ENCODE data around the gene TPSD1.

The TPSD1 gene

DNA sequence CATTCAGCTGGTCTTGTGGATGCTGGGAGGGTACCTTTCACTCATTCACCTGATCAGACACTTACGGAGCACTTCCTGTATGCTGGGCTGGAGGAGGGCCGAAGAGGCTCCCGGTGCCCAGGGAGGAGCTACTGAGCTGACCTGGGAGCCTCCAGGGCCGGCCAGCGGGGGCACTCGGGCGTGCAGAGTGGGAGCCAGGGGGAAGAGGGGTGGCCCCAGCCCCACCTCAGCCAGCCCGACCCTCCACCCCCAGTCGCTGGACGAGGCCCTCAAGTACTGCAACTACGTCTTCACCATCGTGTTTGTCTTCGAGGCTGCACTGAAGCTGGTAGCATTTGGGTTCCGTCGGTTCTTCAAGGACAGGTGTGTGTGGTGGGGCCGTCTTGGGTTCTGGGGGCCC, 41.1 kb upstream of the TPSD1 start:
- Histone ChIP-seq H3K4me3 (replicated peaks; ENCODE audit: insufficient read depth, low read length) (no peak overlapping the region), H3K27ac (replicated peaks) (no peak overlapping the region), H3K27me3 (ENCODE audit: insufficient read depth, poor library complexity, severe bottlenecking) (no peaks in the 10 kb centered on the region)
- no peak for DNase-seq (ENCODE audit: low read depth in 1 of 2, low spot score in 1 of 2)
- TF ChIP-seq, protein P1, sequence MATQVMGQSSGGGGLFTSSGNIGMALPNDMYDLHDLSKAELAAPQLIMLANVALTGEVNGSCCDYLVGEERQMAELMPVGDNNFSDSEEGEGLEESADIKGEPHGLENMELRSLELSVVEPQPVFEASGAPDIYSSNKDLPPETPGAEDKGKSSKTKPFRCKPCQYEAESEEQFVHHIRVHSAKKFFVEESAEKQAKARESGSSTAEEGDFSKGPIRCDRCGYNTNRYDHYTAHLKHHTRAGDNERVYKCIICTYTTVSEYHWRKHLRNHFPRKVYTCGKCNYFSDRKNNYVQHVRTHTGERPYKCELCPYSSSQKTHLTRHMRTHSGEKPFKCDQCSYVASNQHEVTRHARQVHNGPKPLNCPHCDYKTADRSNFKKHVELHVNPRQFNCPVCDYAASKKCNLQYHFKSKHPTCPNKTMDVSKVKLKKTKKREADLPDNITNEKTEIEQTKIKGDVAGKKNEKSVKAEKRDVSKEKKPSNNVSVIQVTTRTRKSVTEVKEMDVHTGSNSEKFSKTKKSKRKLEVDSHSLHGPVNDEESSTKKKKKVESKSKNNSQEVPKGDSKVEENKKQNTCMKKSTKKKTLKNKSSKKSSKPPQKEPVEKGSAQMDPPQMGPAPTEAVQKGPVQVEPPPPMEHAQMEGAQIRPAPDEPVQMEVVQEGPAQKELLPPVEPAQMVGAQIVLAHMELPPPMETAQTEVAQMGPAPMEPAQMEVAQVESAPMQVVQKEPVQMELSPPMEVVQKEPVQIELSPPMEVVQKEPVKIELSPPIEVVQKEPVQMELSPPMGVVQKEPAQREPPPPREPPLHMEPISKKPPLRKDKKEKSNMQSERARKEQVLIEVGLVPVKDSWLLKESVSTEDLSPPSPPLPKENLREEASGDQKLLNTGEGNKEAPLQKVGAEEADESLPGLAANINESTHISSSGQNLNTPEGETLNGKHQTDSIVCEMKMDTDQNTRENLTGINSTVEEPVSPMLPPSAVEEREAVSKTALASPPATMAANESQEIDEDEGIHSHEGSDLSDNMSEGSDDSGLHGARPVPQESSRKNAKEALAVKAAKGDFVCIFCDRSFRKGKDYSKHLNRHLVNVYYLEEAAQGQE (IDR thresholded peaks at IDR 0.05; ENCODE audit: insufficient replicate concordance, low read depth) = no peak
- TF ChIP-seq, protein P2, sequence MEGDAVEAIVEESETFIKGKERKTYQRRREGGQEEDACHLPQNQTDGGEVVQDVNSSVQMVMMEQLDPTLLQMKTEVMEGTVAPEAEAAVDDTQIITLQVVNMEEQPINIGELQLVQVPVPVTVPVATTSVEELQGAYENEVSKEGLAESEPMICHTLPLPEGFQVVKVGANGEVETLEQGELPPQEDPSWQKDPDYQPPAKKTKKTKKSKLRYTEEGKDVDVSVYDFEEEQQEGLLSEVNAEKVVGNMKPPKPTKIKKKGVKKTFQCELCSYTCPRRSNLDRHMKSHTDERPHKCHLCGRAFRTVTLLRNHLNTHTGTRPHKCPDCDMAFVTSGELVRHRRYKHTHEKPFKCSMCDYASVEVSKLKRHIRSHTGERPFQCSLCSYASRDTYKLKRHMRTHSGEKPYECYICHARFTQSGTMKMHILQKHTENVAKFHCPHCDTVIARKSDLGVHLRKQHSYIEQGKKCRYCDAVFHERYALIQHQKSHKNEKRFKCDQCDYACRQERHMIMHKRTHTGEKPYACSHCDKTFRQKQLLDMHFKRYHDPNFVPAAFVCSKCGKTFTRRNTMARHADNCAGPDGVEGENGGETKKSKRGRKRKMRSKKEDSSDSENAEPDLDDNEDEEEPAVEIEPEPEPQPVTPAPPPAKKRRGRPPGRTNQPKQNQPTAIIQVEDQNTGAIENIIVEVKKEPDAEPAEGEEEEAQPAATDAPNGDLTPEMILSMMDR (IDR thresholded peaks at IDR 0.05; ENCODE audit: insufficient read depth, low read length) = no peak
- TF ChIP-seq SPI1 (IDR thresholded peaks at IDR 0.05; ENCODE audit: borderline replicate concordance, low read depth) = no peak
- TF ChIP-seq GABPA (IDR thresholded peaks at IDR 0.05; ENCODE audit: low read depth) = no peak
- no peak for TF ChIP-seq POLR2AphosphoS5 (IDR thresholded peaks at IDR 0.05; ENCODE audit: low read depth)

DNA sequence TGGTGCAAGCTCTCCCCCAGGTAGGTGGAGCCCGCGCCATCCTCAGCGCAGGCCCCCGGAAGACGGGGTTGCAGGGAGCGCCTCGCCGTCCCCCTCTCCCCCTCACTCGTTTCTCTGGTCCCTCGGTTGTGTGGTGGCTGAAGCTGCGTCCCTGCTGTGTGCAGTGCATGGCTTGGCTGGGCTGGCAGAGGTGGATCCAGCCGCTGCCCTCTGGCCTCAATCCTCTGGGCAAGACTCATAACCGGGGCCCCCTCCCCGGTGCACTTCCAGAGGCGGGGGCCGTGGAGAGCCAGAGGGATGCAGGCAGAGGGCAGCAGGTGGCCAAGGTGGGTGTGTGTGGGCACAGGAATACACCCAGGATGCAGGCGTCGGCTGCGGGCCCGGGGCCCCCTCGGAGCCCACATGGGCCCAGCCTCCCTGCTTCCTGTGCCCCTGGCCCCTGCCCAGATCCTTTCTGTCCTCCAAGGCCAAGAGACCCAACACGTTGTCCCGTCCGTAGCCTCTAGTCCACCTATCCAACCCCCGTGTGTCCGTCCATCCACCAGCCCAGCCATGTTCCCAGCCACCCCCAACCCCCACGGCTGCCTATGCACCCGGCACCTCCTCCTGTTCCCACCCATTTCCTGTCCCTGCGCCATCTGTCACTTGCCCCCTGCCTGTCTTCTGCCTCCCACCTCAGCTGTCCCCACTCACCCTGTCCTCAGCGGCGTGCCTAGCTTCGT, 40.1 kb upstream of the TPSD1 start:
- no peak overlapping the region for H3K4me3 ChIP-seq (replicated peaks; ENCODE audit: insufficient read depth, low read length)
- TF ChIP-seq, protein P1 (IDR thresholded peaks at IDR 0.05; ENCODE audit: insufficient replicate concordance, low read depth) = no peak
- TF ChIP-seq, protein P2 (IDR thresholded peaks at IDR 0.05; ENCODE audit: insufficient read depth, low read length) = no peak
- TF ChIP-seq SPI1 (IDR thresholded peaks at IDR 0.05; ENCODE audit: borderline replicate concordance, low read depth) (no peak), GABPA (IDR thresholded peaks at IDR 0.05; ENCODE audit: low read depth) (no peak), POLR2AphosphoS5 (IDR thresholded peaks at IDR 0.05; ENCODE audit: low read depth) (no peak)
- DNase-seq (ENCODE audit: low read depth in 1 of 2, low spot score in 1 of 2) = no peak
- H3K27me3 ChIP-seq (ENCODE audit: insufficient read depth, poor library complexity, severe bottlenecking) = no peaks in the 10 kb centered on the region
- H3K27ac ChIP-seq (replicated peaks) = no peak overlapping the region

DNA sequence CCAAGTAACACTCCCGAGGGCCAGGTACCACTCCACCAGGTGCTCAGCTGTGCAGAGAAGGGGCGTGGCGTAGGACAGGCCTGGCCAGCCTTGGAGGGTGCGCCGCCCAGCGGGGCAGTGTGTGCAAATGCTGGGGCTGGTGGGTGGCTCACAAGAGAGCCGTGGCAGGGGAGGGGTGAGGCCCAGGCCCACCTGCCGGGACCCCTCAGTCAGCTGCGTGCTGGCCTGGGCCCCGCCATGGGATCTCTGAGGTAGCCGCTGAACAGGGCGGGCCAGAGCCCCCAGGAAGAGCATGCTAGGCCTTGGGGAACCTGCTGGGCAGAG, 39.6 kb upstream of the TPSD1 start:
- no peak for DNase-seq (ENCODE audit: low read depth in 1 of 2, low spot score in 1 of 2)

DNA sequence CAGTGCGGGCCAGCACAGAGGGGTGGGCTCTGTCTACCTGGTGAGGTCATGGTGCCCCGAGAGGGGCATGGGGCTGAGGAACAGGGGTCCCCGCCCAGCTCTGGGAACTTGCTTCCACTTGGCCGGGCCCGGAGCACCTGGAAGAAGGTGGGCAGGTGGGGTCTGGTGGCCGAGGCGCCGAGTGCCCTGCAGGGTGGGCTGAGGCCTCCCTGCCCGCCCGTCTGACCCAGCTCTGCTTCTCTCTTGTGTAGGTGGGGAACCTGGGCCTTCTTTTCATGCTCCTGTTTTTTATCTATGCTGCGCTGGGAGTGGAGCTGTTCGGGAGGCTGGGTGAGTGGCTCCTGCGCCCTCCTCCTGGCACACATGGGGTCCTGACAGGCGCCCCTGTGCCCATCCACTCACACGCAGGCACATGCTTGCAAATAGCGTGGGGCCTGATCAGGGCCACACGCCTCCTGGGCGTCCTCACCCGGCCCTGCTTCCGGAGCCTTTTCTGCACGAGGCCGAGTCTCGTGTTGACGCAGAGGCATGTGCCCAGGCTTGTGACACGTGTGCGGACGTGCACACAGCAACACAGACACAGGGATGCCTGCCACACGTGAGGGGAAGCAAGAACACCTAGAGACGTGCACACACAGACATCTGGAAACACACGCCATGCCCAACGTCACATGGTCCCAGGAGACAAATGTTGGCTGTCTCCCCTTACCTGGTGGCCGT, 39.0 kb upstream of the TPSD1 start:
- DNase-seq (ENCODE audit: low read depth in 1 of 2, low spot score in 1 of 2) = no peak
- TF ChIP-seq, protein P2 (IDR thresholded peaks at IDR 0.05; ENCODE audit: insufficient read depth, low read length) = no peak
- TF ChIP-seq GABPA (IDR thresholded peaks at IDR 0.05; ENCODE audit: low read depth) = no peak
- TF ChIP-seq, protein P1 (IDR thresholded peaks at IDR 0.05; ENCODE audit: insufficient replicate concordance, low read depth) = no peak
- no peak for TF ChIP-seq POLR2AphosphoS5 (IDR thresholded peaks at IDR 0.05; ENCODE audit: low read depth)
- no peak for TF ChIP-seq SPI1 (IDR thresholded peaks at IDR 0.05; ENCODE audit: borderline replicate concordance, low read depth)
- Histone ChIP-seq H3K27me3 (ENCODE audit: insufficient read depth, poor library complexity, severe bottlenecking) (no peaks in the 10 kb centered on the region), H3K4me3 (replicated peaks; ENCODE audit: insufficient read depth, low read length) (no peak overlapping the region), H3K27ac (replicated peaks) (no peak overlapping the region)

More for the DNA sequence above, 39.6 kb upstream of the TPSD1 start:
- Histone ChIP-seq H3K27ac (replicated peaks) (no peak overlapping the region), H3K4me3 (replicated peaks; ENCODE audit: insufficient read depth, low read length) (no peak overlapping the region), H3K27me3 (ENCODE audit: insufficient read depth, poor library complexity, severe bottlenecking) (no peaks in the 10 kb centered on the region)
- TF ChIP-seq SPI1 (IDR thresholded peaks at IDR 0.05; ENCODE audit: borderline replicate concordance, low read depth) = no peak
